C4-2B (cell line): ENCODE results near the gene EEF2KMT.
"Not testable (repeated sequence)": the region's sequence is repeated elsewhere in the genome, so short reads cannot be mapped to it uniquely, and the experiment has no call there.

Source experiments
- H3K27ac ChIP-seq: fragments of 450-650 bp; 2 replicates; pipeline ENCODE4 v1.5.1; 2017
- ZFX ChIP-seq: fragments of 450-650 bp; IDR thresholded peaks from 2 replicates; pipeline ENCODE4 v1.6.1; 2017
- TF ChIP-seq, protein P1 (sequence below): fragments of 450-650 bp; conservative IDR thresholded peaks from 2 replicates; pipeline ENCODE4 v1.5.1; 2017; ENCODE audit warnings: mild to moderate bottlenecking

The EEF2KMT gene

DNA sequence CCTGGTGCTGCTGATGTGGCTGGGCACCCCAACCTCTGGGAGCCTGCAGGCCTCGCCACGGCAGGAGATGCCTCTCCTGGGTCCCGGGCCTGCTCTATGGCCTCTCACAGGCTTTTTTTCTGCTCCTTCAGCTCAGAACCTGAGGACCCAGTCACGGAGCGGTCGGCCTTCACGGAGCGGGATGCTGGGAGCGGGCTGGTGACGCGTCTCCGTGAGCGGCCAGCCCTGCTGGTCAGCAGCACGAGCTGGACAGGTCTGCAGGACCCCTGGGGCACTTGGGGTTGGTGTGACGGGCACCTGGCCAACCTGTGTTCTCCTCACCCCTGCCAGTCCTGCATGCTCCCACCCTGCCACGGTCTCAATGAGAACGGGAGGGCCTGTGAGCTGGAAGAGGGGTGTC, 19.0 kb downstream of the EEF2KMT start:
- TF ChIP-seq, protein P1, sequence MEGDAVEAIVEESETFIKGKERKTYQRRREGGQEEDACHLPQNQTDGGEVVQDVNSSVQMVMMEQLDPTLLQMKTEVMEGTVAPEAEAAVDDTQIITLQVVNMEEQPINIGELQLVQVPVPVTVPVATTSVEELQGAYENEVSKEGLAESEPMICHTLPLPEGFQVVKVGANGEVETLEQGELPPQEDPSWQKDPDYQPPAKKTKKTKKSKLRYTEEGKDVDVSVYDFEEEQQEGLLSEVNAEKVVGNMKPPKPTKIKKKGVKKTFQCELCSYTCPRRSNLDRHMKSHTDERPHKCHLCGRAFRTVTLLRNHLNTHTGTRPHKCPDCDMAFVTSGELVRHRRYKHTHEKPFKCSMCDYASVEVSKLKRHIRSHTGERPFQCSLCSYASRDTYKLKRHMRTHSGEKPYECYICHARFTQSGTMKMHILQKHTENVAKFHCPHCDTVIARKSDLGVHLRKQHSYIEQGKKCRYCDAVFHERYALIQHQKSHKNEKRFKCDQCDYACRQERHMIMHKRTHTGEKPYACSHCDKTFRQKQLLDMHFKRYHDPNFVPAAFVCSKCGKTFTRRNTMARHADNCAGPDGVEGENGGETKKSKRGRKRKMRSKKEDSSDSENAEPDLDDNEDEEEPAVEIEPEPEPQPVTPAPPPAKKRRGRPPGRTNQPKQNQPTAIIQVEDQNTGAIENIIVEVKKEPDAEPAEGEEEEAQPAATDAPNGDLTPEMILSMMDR: no peak
- no peak for TF ChIP-seq ZFX
- H3K27ac ChIP-seq: no peak overlapping the region

DNA sequence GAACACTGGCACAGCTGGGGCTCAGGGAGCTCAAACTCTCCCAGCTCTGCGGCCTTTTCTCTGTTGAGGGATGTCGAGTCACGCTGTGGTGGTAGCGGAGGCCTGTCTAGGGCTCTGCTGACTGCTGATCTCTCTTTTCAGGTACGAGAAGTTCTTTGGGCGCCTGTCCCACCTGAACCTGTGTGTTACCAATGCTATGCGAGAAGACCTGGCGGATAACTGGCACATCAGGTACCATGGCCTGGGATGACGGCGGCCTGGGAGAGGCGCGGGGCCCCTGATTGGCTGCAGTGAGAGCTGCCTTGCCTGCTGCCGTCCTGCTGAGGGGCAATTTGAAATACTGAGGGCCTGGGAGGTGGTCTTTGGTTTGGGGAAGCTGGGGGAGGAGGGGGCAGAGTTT, 20.3 kb downstream of the EEF2KMT start:
- TF ChIP-seq, protein P1: no peak
- no peak for TF ChIP-seq ZFX
- H3K27ac ChIP-seq: no peak overlapping the region

DNA sequence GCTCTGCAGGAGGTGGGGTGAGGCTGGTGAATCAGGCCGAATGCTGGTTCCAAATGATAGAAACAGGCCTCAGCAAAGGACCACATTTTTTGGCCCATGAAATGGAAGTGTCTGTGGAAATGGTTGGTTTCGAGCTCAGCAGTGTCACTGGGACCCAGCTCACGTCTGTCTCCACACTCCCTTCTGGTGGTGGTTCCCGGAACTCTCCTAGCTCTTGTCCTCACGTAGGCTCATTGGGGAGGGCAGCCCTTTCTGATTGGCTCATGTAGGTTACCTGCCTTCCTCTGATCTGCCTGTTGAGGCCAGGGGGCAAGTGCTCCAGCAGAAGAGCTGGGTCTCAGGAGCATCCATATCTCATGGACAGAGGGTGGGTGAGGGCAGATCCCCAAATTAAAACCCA, 22.0 kb downstream of the EEF2KMT start:
- H3K27ac ChIP-seq: no peak overlapping the region
- TF ChIP-seq, protein P1: no peak
- no peak for TF ChIP-seq ZFX

DNA sequence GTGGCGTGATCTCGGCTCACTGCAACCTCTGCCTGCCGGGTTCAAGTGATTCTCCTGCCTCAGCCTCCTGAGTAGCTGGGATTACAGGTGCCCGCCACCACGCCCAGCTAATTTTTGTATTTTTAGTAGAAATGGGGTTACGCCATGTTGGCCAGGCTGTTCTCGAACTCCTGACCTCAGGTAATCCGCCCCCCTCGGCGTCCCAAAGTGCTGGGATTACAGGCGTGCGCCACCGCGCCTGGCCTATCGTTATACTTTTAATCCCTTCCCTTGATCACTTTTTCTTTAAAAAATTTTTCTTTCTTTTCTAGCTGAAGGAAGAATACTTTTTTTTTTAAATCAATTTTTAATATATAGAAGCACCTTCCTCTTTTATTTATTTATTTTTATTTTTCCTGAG, 23.8 kb downstream of the EEF2KMT start:
- H3K27ac ChIP-seq: not testable (repeated sequence)

DNA sequence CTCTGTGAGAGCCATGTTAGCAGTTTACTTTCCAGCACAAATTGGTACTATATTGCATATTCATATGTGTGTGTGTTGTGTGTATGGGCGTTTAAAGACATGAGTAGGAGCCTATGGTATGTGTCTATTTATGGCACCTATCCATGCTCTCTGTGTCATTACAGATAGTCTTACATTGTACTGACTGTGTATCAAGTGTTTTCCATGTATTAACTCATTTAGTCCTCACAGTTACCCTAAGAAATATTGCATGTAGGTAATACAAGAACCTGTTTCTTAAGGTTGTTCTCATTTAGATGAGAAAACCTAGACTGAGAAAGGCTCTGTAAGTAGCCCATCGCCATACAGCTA, 24.3 kb downstream of the EEF2KMT start:
- no peak for TF ChIP-seq ZFX
- TF ChIP-seq, protein P1: no peak
- H3K27ac ChIP-seq: no peak overlapping the region

DNA sequence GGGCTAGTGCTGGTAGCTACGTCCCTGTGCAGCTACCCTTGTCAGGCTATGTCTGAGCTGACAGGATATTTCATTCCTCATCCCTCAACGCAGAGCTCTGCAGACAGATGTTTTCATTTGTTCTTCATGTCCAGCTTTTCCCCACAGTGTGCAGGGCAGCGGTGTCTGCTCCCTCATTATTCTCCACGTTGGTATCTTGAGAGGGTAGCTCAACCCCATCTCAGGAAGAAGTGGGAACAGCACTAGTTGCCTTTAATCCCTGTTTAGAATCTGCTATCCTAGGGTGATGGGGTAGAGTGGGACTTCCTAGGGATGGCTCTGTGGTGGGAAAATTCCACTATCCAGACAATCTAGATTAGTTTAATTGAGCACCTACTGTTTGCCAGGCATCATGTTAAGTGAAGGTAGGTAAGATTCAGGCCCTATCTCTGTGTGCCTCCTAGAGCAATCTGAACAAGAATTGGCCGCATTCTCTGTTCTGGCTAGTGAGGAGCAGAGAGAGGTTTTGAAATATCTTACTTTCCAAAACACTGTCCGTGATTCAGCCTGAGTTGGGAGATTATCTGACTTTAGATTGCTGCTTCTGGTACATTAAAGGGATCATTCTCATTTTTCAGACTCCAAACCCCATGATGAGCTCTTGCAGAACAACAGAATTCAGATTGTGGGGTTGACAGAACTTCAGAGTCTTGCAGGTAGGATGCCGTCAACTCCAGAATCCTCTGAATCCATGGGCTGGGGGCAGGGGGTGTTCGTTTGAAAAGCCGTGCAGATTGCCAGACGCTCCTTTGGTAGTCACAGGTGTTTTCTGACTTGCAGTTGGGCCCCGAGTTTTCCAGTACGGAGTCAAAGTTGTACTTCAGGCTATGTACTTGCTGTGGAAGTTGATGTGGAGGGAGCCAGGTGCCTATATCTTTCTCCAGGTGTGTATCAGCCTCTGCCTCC, 25.0 kb downstream of the EEF2KMT start:
- H3K27ac ChIP-seq: peak overlapping the region; percentile 79
- no peak for TF ChIP-seq ZFX
- TF ChIP-seq, protein P1: no peak

DNA sequence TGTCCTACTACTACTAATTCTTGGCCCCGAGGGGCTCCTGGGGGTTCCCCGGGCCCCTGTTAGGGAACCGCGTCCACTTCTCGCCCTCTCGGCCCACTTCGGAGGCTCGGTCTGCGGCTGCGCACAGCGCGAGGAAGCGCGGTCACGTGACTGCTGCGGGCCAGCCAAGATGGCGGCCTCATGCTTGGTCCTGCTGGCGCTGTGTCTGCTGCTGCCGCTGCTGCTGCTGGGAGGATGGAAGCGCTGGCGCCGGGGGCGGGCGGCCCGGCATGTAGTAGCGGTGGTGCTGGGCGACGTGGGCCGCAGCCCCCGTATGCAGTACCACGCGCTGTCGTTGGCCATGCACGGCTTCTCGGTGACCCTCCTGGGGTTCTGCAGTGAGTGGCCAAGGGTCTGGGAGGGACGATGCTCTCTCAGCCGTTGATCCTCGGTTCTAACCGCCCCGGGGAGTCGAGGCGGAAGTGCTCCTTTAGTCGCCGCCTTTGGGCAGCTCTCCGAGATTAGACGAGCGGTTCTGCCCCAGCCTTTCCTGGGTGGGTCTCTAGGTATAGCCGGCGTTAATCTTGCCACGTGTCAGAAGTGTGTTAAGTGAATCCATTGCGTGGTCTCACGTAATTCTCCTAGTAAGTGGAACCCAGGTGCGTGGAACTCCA, 25.8 kb downstream of the EEF2KMT start, which contains the start of gene ALG1:
Gene ALG1, plus strand, starts transcription at position 163 of the 653 bp plus-strand sequence. Its CDS starts 7 bp downstream, at position 170.
- no peak for TF ChIP-seq ZFX
- TF ChIP-seq, protein P1: no peak
- peak within 1 kb of the TSS; percentile 79 for H3K27ac ChIP-seq
